ENCODE data around the gene NGEF.
"Not testable (repeated sequence)": the region's sequence is repeated elsewhere in the genome, so short reads cannot be mapped to it uniquely, and the experiment has no call there.

The NGEF gene

DNA sequence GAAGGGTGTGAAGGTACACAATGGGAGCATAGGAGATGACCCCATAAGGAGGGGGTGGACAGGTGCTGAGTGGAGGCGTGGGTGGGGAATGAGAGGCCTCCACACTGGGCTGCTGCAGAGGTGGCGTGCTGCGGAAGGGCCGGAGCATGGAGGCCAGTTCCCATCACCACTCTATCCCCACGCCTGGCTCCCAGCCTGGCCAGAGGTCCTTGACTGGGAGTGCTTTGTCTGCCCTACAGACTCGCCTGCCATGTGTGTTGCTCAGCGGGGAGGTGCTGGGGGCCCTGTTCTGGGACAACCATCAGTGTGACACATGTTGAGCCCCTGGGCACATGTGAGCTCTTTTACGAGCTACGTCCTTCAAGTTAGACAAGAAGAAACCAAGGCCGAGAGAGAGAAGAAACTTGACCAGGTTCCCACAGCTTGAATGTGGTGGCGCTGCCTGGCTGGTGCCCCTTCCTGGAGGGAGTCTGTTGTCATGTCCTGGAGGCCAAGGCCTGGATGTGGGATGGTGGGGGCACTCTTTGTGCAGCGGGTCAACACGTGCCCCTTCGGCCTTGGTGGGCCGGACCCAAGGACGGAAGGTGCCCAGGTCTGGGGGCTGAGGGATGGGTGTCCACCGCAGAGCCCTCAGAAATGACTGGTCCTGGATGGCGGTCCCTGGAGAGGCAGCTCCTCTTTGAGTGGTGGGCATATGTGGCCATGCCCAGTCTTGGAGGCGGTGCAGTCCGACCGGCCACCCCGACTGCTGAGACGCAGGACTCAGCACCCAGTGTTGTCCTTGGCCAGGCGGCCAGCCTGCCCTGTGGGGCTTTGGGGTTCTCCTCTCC, 45.9 kb upstream of the NGEF start:
- H3K27ac ChIP-seq, result no peak overlapping the region
- TF ChIP-seq ZFX (IDR thresholded peaks at IDR 0.05), result no peak
- TF ChIP-seq, protein P1, sequence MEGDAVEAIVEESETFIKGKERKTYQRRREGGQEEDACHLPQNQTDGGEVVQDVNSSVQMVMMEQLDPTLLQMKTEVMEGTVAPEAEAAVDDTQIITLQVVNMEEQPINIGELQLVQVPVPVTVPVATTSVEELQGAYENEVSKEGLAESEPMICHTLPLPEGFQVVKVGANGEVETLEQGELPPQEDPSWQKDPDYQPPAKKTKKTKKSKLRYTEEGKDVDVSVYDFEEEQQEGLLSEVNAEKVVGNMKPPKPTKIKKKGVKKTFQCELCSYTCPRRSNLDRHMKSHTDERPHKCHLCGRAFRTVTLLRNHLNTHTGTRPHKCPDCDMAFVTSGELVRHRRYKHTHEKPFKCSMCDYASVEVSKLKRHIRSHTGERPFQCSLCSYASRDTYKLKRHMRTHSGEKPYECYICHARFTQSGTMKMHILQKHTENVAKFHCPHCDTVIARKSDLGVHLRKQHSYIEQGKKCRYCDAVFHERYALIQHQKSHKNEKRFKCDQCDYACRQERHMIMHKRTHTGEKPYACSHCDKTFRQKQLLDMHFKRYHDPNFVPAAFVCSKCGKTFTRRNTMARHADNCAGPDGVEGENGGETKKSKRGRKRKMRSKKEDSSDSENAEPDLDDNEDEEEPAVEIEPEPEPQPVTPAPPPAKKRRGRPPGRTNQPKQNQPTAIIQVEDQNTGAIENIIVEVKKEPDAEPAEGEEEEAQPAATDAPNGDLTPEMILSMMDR (conservative IDR thresholded peaks at IDR 0.05), result no peak

DNA sequence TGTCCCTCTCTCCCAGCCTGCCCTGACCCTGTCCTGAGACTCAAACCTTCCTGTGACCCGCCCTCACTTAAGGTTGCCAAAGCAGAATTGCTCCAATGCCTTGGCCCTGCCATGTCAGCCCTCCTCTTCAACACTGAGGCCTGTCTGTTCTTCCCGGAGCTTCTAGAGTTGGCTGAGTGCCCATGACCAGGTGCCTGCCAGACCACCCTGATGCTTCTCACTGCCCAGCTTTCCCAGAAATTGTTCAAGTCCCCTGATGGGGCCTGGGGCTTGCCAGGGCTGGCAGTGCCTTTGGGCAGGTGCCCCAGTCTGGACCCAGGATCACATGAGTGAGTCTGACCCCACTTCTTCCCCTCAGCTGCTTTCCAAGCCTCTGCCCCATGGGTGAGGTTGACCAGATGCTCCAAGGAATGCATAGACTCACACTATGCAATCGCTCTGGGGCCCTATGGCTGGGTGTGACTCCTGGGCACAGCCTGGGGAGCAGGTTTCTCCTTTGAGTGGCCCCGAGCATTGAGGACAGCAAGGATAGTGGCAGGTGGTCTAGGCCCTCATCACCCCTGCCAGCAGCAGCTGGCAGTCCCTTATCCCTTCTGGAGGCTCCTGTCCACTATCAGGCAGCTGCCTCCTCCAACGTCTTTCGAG, 44.0 kb upstream of the NGEF start:
- no peak for TF ChIP-seq ZFX (IDR thresholded peaks at IDR 0.05)
- TF ChIP-seq, protein P1 (conservative IDR thresholded peaks at IDR 0.05), result no peak
- H3K27ac ChIP-seq, result no peak overlapping the region

DNA sequence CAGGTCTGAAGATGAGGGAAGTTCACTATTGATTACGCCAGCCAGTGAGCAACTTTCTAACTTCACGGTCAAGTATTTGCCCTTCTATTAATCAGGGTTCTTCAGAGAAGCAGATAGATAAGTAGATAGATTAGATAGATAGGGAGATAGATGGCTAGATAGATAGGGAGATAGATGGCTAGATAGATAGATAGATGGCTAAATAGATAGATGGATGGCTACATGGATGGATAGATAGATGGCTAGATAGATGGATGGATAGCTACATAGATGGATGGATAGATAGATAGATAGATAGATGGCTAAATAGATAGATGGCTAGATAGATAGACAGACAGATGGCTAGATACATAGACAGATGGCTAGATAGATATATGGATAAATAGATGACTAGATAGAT, 42.3 kb upstream of the NGEF start:
- TF ChIP-seq ZFX (IDR thresholded peaks at IDR 0.05), result no peak
- TF ChIP-seq, protein P1 (conservative IDR thresholded peaks at IDR 0.05), result no peak

DNA sequence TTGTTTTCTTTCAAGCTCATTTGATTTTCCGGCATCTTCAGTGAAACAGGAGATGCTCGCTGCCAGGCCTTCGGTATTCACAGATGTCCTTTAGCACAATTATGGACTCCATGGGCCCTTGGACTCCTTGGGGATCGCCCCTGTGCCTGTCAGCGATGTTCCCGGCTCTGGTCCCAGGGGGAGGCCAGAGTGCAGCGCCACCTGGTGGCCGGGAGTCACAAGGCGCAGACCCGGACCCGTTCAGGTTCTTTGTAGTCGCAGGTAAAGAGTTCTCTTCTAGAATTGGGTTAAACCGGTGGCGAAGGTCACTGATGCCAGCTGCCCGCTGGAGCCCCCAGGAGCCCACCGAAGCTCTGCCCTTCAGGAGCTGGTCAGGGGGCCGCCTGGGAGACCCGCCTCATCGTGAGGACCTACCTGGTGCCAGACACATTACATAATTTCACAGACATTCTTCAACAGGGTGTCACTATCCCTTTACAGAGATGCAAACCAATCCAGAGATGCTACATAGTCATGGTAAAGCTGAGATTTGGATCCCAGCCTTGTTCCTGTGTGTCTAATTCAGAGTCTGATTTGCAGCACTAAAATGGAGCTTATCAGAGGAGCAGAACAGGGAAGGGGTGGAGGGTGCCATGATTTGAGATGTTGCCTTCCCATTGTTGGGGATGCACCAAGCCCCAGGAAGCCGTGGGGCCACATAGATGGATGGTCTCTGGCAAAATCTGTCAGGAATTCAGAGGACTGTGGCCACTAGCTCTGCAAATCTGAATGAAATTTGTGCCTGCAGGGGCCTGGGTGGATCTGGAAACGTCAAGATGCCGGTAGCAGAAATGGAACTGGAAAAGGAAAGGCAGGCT, 41.1 kb upstream of the NGEF start:
- TF ChIP-seq ZFX (IDR thresholded peaks at IDR 0.05), result no peak
- TF ChIP-seq, protein P1 (conservative IDR thresholded peaks at IDR 0.05), result peak; percentile 96
- H3K27ac ChIP-seq, result no peak overlapping the region

More for the DNA sequence above, 42.3 kb upstream of the NGEF start:
- no peak overlapping the region for H3K27ac ChIP-seq

DNA sequence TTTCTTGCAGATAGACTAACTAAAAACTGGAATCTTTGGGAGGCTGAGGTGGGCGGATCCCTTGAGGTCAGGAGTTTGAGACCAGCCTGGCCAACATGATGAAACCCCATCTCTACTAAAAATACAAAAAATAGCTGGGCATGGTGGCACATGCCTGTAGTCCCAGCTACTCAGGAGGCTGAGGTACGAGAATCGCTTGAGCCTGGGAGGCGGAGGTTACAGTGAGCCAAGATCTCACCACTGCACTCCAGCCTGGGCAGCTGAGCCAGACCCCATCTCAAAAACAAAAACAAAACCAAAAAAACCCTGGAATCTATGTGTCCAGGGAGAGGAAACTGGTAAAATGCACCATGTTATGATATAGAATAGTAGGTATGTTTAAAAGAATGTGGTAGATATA, 39.5 kb upstream of the NGEF start:
- not testable (repeated sequence) for H3K27ac ChIP-seq

DNA sequence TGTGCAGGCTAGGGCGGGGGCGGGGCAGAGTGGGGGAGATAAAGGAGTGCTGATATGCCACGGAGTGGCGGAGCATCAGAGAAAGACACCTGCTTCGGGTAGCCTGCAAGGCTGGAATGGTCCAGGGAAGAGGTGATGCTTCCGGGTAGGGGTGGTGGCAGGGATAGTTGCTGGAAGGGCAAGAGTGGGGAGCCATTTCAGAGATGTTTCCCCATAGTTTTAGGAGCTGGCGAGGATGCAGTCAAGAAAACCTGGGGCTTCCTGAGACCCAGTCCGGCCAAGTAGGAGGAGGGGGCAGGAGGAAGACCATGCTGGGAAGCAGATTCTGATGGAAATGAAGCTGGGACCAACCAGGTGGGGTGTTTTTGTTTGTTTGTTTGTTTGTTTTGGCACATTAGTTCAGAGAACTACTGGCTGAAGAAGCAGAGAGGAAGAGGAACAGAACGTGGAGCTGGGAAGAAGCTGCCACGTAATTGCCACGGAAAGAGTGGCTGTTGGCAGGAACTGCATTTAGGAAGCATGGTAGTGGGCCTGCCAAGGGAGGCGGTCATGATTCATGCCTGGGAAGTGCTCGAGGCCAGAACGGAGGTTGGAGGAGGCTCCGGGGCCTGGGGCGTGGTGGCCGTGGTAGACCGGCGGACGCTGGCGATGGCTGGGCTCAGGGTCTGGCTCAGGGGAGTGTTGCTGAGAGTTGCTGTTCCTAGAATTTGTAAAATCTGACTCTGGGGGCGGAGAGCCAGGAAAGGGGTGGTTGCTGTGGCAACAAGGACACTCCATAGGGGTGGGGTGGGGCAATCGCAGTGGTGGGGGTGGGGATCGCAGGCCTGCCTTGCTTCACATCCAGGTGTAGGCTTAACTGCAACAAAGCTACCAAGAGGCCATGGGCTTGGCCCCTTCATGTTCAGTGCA, 38.4 kb upstream of the NGEF start:
- no peak overlapping the region for H3K27ac ChIP-seq
- TF ChIP-seq, protein P1 (conservative IDR thresholded peaks at IDR 0.05), result no peak
- TF ChIP-seq ZFX (IDR thresholded peaks at IDR 0.05), result no peak

DNA sequence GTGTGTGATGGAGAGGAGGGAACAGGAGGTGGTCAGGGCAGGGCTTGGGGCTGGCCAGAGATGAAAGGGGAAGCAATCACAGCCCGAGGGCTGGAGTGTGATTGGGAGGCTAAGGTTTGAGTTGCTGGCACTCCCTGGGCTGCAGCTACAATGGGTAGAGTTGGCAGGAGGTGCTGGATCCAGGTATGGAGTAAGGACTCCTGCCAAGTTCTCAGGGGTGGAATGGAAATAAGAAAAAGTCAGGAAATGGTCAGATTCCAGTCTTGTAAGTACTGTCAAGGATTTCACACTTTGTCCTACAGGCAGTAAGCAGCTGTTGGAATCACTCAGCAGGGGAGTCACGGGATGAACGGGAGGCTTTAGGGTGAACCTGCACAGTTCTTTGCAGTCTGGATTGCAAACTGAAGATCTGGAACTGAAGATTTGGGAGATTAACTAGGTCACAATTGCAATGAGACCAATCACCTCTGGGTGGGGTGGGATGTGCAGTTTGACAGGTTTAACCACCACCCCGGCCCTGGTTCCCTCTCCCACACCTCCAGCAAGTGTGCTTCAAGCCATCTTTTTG, 36.2 kb upstream of the NGEF start:
- TF ChIP-seq, protein P1 (conservative IDR thresholded peaks at IDR 0.05), result no peak
- no peak for TF ChIP-seq ZFX (IDR thresholded peaks at IDR 0.05)
- 0 out of 2 replicates have a peak overlapping the region, but pooled peaks have one; percentile 1 for H3K27ac ChIP-seq
